GM12878 (cell line): Measurements from ENCODE around the gene SYNDIG1. TPM values are rescaled to one million over a fixed set of nuclear protein-coding genes. Genes with fewer than 3 reads are reported as not detected.

Experiments
- ATAC-seq: fragments of 200-7000 bp; cut with Tn5 transposase; 3 replicates; pipeline ENCODE4 v1.9.1; 2020; ENCODE audit warnings: mild to moderate bottlenecking, moderate library complexity
- BruUV-seq: library from RNA; stranded (reverse); fragments of 400-500 nt; replicated peaks from 2 replicates; lab custom pipeline; 2021; lab: Mats Ljungman, UMichigan
- CTCF ChIA-PET: fragments of 300-600 bp; sonication (Branson Sonifier 250); formaldehyde crosslinking; extraction: SDS; loops from one replicate; lab custom pipeline; 2021; ENCODE audit warnings: inconsistent platforms; lab: Yijun Ruan, JAX
- POLR2A ChIA-PET: fragments of 350-600 bp; formaldehyde crosslinking; extraction: SDS; loops from one replicate; lab custom pipeline; 2021; ENCODE audit warnings: inconsistent platforms; lab: Charles Lee
- RAD21 ChIA-PET: fragments of 300-600 bp; sonication (Branson Sonifier 250); formaldehyde crosslinking; loops from one replicate; lab custom pipeline; 2023; ENCODE audit warnings: antibody characterized with exemption; ENCODE audit not compliant: unreplicated experiment; lab: Charles Lee
- SMC1A ChIA-PET: fragments of 300-600 bp; sonication (Branson Sonifier 250); formaldehyde crosslinking; loops from one replicate; lab custom pipeline; 2023; ENCODE audit not compliant: unreplicated experiment, uncharacterized antibody; lab: Charles Lee
- DNase-seq: peaks from one replicate; pipeline ENCODE4 v3.0.0-alpha.2; 2011; ENCODE audit warnings: low read depth, low spot score
- FAIRE-seq: peaks from 3 replicates; lab custom pipeline; 2011; peaks lifted over from hg19 to GRCh38; lab: Jason Lieb, UNC
- H2AFZ ChIP-seq: 2 replicates; pipeline ENCODE4 v1.6.0; 2011; ENCODE audit warnings: low read depth, low read length, control low read depth; ENCODE audit not compliant: control insufficient read depth
- H3K27ac ChIP-seq: 2 replicates; pipeline ENCODE4 v1.5.1; 2011; ENCODE audit warnings: control low read depth; ENCODE audit not compliant: control insufficient read depth, insufficient read depth
- H3K27me3 ChIP-seq, 2 experiments: replicated peaks in 1 of 2; 2 replicates each; pipeline versions ENCODE4 v1.6.0 to v1.6.1; 2011; ENCODE audit warnings: low read length in 1 of 2; ENCODE audit not compliant: control insufficient read depth in 2 of 2, insufficient read depth in 2 of 2
- H3K36me3 ChIP-seq, 2 experiments: 2 replicates each; pipeline ENCODE4 v1.5.1; 2011; ENCODE audit warnings: low read length in 1 of 2; ENCODE audit not compliant: control insufficient read depth in 2 of 2, insufficient read depth in 2 of 2
- H3K4me1 ChIP-seq: 2 replicates; pipeline ENCODE4 v1.6.1; 2011; ENCODE audit warnings: mild to moderate bottlenecking, low read length, moderate library complexity, mixed read lengths; ENCODE audit not compliant: control insufficient read depth, insufficient read depth
- H3K4me2 ChIP-seq: 2 replicates; pipeline ENCODE4 v1.6.0; 2011; ENCODE audit warnings: control low read depth; ENCODE audit not compliant: control insufficient read depth, insufficient read depth
- H3K4me3 ChIP-seq: fragments of 200-600 bp; sonication (generic); 2 replicates; pipeline ENCODE4 v1.5.1; 2016
- H3K79me2 ChIP-seq: 2 replicates; pipeline ENCODE4 v1.6.0; 2011; ENCODE audit warnings: low read length; ENCODE audit not compliant: control insufficient read depth, insufficient read depth
- H3K9ac ChIP-seq: 2 replicates; pipeline ENCODE4 v1.8.0; 2011; ENCODE audit warnings: low read length, control low read depth, mixed read lengths; ENCODE audit not compliant: control insufficient read depth, insufficient read depth
- H3K9me3 ChIP-seq: replicated peaks from 3 replicates; pipeline ENCODE4 v1.5.1; 2011; ENCODE audit warnings: mild to moderate bottlenecking, low read length; ENCODE audit not compliant: control insufficient read depth, insufficient read depth
- H4K20me1 ChIP-seq: 2 replicates; pipeline ENCODE4 v1.6.0; 2011; ENCODE audit not compliant: control insufficient read depth, insufficient read depth
- CHD2 ChIP-seq: IDR thresholded peaks from 2 replicates; pipeline ENCODE4 v1.6.1; 2011; ENCODE audit warnings: low read depth, low read length, improper control_type of control experiment, borderline replicate concordance
- DPF2 ChIP-seq: fragments of 450-650 bp; IDR thresholded peaks from 2 replicates; pipeline ENCODE4 v1.6.1; 2017; ENCODE audit warnings: mild to moderate bottlenecking
- JUND ChIP-seq: IDR thresholded peaks from 2 replicates; pipeline ENCODE4 v1.6.1; 2012; ENCODE audit warnings: low read depth, mild to moderate bottlenecking, low read length, improper control_type of control experiment, moderate library complexity
- LARP7 ChIP-seq: fragments of 450-650 bp; IDR thresholded peaks from 2 replicates; pipeline ENCODE4 v1.6.1; 2017; ENCODE audit warnings: mild to moderate bottlenecking
- MTA3 ChIP-seq: IDR thresholded peaks from 2 replicates; pipeline ENCODE4 v1.6.1; 2012; ENCODE audit warnings: low read length, inconsistent platforms, borderline replicate concordance
- PML ChIP-seq: IDR thresholded peaks from 2 replicates; pipeline ENCODE4 v1.6.1; 2012; ENCODE audit warnings: low read length, inconsistent platforms
- POLR2AphosphoS5 ChIP-seq: IDR thresholded peaks from 2 replicates; pipeline ENCODE4 v1.6.1; 2011; ENCODE audit warnings: mild to moderate bottlenecking, low read length, inconsistent platforms
- SP1 ChIP-seq: IDR thresholded peaks from one replicate; pipeline ENCODE4 v1.6.1; 2011; ENCODE audit warnings: low read depth, low read length
- TARDBP ChIP-seq: IDR thresholded peaks from 2 replicates; pipeline ENCODE4 v1.6.1; 2016; ENCODE audit warnings: borderline replicate concordance
- WGBS: methylation state at CpG from one replicate; pipeline ENCODE4 v1.1.6; 2016; ENCODE audit warnings: low lambda C conversion rate; ENCODE audit not compliant: insufficient replicate concordance, insufficient coverage; ENCODE audit errors: missing lambda C conversion rate; 5-methylcytosine and 5-hydroxymethylcytosine counted together
- in situ Hi-C: fragments of 300-500 bp; cut with MboI; formaldehyde crosslinking; loops from 9 replicates; pipeline ENCODE4 v1.14.3; 2018; ENCODE audit warnings: mixed read lengths
- intact Hi-C: fragments of 100-400 bp; cut with micrococcal nuclease; formaldehyde crosslinking; loops from one replicate; pipeline ENCODE4 v1.14.2; 2022; ENCODE audit not compliant: unreplicated experiment
- polyA plus RNA-seq, 11 experiments: library from polyadenylated mRNA; depleted of rRNA in 4 of 11; unstranded in 6 of 11; stranded (reverse) in 5 of 11; fragments of >200 nt; fragmentation: Nextera tagmentation in 4 of 11; fragmentation: Illumina TruSeq in 1 of 11; extraction: Ambion mirVana in 4 of 11; extraction: Trizol in 1 of 11; gene quantifications; 1 replicate in 1 of 11; 2 replicates in 10 of 11; pipeline versions ENCODE4 v1.2.1 to v1.2.3, GENCODE V29; 2011 to 2016; ENCODE audit warnings: inconsistent platforms in 2 of 11, missing spikeins in 2 of 11, low read depth in 1 of 11
- total RNA-seq, 4 experiments: library from RNA; depleted of rRNA in 3 of 4; stranded (reverse); fragments of >200 nt in 3 of 4; fragmentation: Illumina TruSeq in 1 of 4; extraction: Trizol in 1 of 4; gene quantifications; 2 replicates each; pipeline versions ENCODE4 v1.2.1 to v1.2.3, GENCODE V29; 2013 to 2021
- TF ChIP-seq, protein P1 (sequence below), 3 experiments: IDR thresholded peaks in 2 of 3; conservative IDR thresholded peaks in 1 of 3; 2 replicates each; pipeline ENCODE4 v1.5.1; 2011; ENCODE audit warnings: low read depth in 3 of 3, low read length in 3 of 3, mild to moderate bottlenecking in 3 of 3, control low read depth in 2 of 3, moderate library complexity in 2 of 3, inconsistent platforms in 1 of 3, mixed read lengths in 1 of 3; ENCODE audit not compliant: control insufficient read depth in 2 of 3, insufficient read depth in 1 of 3; ENCODE audit errors: extremely low read depth in 1 of 3
- TF ChIP-seq, protein P2 (sequence below): fragments of 450-650 bp; IDR thresholded peaks from 2 replicates; pipeline ENCODE4 v1.6.1; 2016; ENCODE audit warnings: mild to moderate bottlenecking
- TF ChIP-seq, protein P3 (sequence below): fragments of 450-650 bp; IDR thresholded peaks from 2 replicates; pipeline ENCODE4 v1.6.1; 2017; ENCODE audit warnings: mild to moderate bottlenecking, moderate library complexity

The SYNDIG1 gene
- total and polyA plus RNA-seq, 10 of the 15 experiments (the other 5 are each of a cell fraction or from before 2014, with no cell fraction given): not detected

DNA sequence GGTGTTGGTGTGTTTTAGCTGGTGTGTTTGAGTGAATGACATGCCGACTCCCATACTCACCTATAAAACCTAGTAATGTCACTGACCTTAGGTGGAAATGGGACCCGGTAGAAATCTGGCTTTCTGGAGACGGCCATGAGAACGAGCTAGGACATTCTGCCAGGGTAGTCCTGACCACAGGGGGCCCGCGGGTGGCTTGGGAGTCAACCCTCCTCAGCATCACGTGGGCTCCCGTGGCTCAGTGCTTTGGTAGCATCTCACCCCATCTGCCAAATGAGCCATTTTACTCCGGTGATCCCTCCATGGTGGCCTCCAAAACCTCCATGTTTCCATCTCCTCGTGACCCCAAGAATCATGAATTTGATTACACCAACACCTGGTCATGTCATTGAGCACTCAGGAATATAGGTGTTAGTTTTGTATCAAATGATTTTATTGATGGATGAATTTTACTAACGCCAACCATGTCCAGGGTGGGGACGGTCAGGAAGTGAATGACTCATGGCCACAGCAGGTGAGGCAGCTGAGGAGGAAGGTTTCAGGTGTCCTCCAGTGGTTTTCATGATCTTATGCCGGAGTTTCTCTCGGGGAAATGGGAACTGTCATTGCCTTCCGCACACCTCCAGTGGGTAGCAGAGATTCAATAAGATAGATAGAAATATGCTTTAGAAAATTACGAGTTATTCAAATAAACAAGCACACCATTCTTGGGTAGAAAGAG is 195.0 kb downstream of the SYNDIG1 start (continued):
- TF ChIP-seq, protein P1, sequence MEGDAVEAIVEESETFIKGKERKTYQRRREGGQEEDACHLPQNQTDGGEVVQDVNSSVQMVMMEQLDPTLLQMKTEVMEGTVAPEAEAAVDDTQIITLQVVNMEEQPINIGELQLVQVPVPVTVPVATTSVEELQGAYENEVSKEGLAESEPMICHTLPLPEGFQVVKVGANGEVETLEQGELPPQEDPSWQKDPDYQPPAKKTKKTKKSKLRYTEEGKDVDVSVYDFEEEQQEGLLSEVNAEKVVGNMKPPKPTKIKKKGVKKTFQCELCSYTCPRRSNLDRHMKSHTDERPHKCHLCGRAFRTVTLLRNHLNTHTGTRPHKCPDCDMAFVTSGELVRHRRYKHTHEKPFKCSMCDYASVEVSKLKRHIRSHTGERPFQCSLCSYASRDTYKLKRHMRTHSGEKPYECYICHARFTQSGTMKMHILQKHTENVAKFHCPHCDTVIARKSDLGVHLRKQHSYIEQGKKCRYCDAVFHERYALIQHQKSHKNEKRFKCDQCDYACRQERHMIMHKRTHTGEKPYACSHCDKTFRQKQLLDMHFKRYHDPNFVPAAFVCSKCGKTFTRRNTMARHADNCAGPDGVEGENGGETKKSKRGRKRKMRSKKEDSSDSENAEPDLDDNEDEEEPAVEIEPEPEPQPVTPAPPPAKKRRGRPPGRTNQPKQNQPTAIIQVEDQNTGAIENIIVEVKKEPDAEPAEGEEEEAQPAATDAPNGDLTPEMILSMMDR (IDR thresholded peaks at IDR 0.05 in 2 of 3, conservative IDR thresholded peaks at IDR 0.05 in 1 of 3; ENCODE audit: control insufficient read depth in 2 of 3, extremely low read depth in 1 of 3, insufficient read depth in 1 of 3, low read depth in 3 of 3, low read length in 3 of 3): no peak
- TF ChIP-seq DPF2 (no peak), MTA3 (no peak), PML (no peak), LARP7 (no peak), TARDBP (no peak), SP1 (no peak)
- TF ChIP-seq, protein P2, sequence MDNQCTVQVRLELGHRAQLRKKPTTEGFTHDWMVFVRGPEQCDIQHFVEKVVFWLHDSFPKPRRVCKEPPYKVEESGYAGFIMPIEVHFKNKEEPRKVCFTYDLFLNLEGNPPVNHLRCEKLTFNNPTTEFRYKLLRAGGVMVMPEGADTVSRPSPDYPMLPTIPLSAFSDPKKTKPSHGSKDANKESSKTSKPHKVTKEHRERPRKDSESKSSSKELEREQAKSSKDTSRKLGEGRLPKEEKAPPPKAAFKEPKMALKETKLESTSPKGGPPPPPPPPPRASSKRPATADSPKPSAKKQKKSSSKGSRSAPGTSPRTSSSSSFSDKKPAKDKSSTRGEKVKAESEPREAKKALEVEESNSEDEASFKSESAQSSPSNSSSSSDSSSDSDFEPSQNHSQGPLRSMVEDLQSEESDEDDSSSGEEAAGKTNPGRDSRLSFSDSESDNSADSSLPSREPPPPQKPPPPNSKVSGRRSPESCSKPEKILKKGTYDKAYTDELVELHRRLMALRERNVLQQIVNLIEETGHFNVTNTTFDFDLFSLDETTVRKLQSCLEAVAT: no peak
- TF ChIP-seq, all 136 proteins: peak for 0

DNA sequence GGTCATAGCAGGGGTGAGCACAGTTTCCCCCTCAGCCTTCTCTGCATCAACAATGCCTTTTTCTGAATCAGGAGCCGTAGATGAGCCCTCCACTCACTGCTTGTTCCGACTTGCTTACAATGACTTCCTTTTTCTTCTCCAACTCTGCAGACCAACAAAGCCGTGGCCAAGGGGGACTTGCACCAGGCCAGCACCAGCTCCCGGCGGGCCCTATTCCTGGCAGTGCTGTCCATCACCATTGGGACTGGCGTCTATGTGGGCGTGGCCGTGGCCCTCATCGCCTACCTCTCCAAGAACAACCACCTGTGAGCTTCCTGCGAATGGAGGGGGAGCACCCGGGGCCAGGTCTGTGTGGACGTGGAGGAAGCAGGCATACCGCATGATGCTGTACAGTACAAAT is 195.8 kb downstream of the SYNDIG1 start:
- Histone ChIP-seq H3K4me3 (no peak overlapping the region), H3K9ac (no peak overlapping the region), H3K9me3 (no peaks in the 10 kb centered on the region), H3K27me3 (no peaks in the 10 kb centered on the region; a peak in 2 of 4 replicates), H3K36me3 (no peaks in the 10 kb centered on the region), H3K4me1 (no peaks in the 10 kb centered on the region), H3K4me2 (no peak overlapping the region), H3K27ac (no peak overlapping the region), H3K79me2 (no peaks in the 10 kb centered on the region), H2AFZ (no peak overlapping the region), H4K20me1 (no peaks in the 10 kb centered on the region)
- CTCF ChIA-PET: no interaction called here
- in situ Hi-C loops: no loop called here
- ATAC-seq: no peak
- POLR2A ChIA-PET: no interaction called here
- intact Hi-C loops: no loop called here
- TF ChIP-seq JUND: no peak
- no peak for TF ChIP-seq CHD2
- TF ChIP-seq, protein P3, sequence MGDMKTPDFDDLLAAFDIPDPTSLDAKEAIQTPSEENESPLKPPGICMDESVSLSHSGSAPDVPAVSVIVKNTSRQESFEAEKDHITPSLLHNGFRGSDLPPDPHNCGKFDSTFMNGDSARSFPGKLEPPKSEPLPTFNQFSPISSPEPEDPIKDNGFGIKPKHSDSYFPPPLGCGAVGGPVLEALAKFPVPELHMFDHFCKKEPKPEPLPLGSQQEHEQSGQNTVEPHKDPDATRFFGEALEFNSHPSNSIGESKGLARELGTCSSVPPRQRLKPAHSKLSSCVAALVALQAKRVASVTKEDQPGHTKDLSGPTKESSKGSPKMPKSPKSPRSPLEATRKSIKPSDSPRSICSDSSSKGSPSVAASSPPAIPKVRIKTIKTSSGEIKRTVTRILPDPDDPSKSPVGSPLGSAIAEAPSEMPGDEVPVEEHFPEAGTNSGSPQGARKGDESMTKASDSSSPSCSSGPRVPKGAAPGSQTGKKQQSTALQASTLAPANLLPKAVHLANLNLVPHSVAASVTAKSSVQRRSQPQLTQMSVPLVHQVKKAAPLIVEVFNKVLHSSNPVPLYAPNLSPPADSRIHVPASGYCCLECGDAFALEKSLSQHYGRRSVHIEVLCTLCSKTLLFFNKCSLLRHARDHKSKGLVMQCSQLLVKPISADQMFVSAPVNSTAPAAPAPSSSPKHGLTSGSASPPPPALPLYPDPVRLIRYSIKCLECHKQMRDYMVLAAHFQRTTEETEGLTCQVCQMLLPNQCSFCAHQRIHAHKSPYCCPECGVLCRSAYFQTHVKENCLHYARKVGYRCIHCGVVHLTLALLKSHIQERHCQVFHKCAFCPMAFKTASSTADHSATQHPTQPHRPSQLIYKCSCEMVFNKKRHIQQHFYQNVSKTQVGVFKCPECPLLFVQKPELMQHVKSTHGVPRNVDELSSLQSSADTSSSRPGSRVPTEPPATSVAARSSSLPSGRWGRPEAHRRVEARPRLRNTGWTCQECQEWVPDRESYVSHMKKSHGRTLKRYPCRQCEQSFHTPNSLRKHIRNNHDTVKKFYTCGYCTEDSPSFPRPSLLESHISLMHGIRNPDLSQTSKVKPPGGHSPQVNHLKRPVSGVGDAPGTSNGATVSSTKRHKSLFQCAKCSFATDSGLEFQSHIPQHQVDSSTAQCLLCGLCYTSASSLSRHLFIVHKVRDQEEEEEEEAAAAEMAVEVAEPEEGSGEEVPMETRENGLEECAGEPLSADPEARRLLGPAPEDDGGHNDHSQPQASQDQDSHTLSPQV: no peak
- no peak for TF ChIP-seq POLR2AphosphoS5
- RAD21 ChIA-PET: no interaction called here
- SMC1A ChIA-PET: no interaction called here
- no peak for FAIRE-seq
- 45% methylated on average over 13 of the region's 13 CpGs for WGBS
- no peak for DNase-seq
- no TSS peak for BruUV-seq
